ENCODE measurements around the gene PDE6A.

PDE6A gene

DNA sequence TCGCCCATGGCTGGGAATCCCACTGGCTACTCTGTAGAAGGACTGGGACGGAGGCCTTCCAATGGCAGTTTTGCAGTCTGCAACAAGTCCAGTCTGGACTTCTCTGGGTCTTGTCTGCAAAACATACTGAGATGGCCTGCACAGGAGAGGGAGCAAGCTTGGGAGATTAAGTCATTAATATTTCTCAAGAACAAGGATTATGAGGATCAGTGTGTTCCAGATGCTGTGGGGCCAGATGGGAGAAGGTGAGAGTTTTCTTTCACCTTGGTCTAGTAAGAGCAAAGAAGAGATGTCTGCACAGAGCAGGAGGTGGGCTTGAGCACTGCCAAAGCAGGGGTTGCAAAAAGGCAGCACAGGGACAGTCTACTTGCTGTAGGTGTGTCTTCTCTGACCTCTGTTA lies at the start of gene PDE6A:
TSS of gene PDE6A (minus strand) at position 128 of the 400 bp plus-strand sequence. CDS start at position 8, 120 bp downstream.
- in situ Hi-C loops (cut with MboI; ENCODE audit: low sequenced_read_pairs), result no loop called here

DNA sequence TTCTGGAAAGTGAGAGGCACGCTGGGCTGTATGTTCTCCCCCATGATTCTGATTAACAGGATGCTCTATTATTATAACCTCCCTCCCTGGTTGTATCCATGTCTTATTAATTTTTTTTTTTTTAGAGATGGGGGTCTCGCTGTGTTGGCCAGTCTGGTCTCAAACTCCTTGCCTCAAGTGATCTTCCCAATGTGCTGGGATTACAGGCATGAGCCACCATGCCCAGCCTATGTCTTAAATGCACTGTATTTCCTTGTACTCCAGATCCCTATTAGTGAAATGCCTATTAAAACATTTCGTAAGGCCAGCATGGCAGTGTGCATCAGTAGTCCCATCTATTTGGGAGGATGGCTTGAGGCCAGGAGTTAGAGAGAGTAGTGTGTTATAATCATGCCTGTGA lies 48.9 kb upstream of the PDE6A start:
- in situ Hi-C loops (cut with MboI; ENCODE audit: low sequenced_read_pairs), result loop anchor here (10.0 kb wide), 2 partner anchors 159 to 359 kb away; no protein-coding TSS in a partner anchor

DNA sequence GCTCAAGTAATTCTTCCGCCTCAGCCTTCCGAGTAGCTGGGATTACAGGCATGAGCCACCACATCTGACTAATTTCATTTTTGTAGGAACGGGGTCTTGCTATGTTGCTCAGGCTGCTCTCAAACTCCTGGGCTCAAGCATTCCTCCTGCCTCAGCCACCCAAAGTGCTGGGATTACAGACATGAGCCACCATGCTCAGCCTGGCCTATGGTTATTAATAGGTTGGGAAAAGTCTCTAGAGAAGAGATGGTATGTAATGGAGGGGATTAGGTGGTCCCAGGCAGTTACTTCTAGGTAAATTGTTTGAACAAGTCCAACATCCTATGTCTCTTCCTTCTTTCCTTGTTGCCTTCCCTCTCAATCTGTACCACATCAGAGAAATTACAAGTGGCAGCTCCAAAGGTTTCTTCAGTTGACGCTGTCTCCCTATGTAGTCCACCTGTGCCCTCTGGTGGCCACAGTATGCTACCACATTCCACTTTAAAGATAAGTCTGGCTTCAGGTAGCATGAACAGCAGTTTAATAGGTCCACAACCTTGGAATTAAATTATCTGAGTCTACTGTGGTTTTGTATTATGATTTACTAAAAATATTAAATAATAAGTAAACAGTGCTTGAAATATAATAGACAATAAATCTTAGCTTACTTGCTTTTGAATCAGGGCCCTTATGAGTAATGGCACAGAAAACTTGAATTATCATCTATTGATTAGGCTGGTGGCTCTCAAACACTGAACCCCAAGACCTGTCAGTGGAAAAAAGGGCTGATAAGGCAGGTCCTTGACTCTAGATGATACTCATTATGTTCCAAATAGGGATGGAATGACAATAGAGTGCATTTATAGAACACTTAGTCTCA lies 46.2 kb upstream of the PDE6A start:
- in situ Hi-C loops (cut with MboI; ENCODE audit: low sequenced_read_pairs), result loop anchor here (10.0 kb wide), 2 partner anchors 156 to 356 kb away; no protein-coding TSS in a partner anchor

DNA sequence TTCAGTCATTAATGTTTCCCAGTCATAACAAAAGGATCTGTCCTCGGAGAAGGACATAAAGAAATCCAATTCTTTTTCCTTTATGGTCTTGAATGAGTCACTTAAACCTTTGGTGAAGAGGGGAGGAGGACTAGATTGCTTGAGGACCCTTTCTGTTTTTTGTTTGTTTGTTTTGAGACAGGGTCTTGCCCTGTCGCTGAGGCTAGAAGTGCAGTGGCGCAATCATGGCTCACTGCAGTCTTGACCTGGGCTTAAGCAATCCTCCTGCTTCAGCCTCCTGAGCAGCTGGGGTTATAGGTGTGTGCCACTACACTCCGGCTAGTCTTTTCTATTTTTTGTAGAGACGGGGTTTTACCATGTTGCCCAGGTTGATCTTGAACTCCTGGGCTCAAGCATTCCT lies 43.5 kb upstream of the PDE6A start:
- in situ Hi-C loops (cut with MboI; ENCODE audit: low sequenced_read_pairs), result no loop called here

DNA sequence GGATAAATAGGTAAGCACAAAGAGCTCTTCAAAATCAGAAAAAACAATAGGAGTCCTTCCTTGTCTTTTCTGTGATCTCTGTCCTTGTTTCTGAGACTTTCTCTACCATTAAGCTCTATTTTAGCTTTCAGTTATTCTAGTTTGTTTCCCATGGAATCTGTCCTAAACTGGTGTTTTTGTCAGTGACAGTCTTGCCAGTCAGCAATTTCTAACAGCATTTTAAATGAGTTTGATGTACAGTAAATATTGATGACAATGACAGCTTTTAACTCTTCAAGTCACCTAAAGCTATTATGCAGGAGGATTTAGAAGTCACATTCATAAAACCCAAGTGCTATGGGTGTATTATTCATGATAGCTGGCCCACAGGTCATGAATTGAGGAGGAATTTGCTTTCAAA lies 37.9 kb upstream of the PDE6A start:
- in situ Hi-C loops (cut with MboI; ENCODE audit: low sequenced_read_pairs), result no loop called here

GRCh38 chr5:149981206-149981605 lies 36.6 kb upstream of the PDE6A start:
- in situ Hi-C loops (cut with MboI; ENCODE audit: low sequenced_read_pairs), result no loop called here

GRCh38 chr5:149979896-149980295 lies 35.3 kb upstream of the PDE6A start:
- in situ Hi-C loops (cut with MboI; ENCODE audit: low sequenced_read_pairs), result no loop called here

GRCh38 chr5:149975409-149975808 lies 30.8 kb upstream of the PDE6A start:
- in situ Hi-C loops (cut with MboI; ENCODE audit: low sequenced_read_pairs), result no loop called here

DNA sequence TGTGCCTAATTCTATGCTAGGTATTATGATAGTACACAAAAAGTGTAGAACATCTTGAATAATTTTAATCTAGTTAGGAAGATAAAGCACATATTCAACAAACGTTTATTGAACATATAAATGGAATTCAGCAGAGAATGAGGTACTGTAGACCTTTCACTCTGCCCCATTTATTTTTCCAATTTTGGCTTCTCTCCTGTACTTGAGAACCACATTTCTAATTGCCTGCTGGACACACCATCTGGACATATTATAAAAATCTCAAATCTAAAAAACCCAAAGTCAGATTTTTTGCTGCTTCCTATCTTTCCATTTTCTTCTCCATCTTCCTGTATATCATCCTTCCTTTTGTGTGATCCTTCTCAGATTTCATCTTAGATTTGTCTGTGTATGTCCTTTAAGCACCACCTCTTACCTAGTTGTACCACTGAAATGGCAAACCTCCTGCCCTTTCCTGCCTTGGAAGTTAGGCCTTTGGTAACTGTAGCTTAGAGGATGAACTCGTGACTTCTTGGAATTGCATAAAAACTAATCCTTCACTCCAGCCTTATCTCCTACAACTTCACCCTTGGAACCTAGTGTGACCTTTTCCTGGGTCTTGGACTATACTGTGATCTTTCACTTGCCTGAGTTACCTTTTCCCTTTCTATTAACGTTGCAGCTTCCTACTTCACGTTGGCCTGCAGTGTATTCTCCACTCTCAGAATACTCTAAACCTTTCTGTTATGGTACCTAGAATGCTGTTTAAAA lies 24.8 kb upstream of the PDE6A start:
- in situ Hi-C loops (cut with MboI; ENCODE audit: low sequenced_read_pairs), result loop anchor here (10.0 kb wide), 1 partner anchor 115 kb away; no protein-coding TSS in a partner anchor

DNA sequence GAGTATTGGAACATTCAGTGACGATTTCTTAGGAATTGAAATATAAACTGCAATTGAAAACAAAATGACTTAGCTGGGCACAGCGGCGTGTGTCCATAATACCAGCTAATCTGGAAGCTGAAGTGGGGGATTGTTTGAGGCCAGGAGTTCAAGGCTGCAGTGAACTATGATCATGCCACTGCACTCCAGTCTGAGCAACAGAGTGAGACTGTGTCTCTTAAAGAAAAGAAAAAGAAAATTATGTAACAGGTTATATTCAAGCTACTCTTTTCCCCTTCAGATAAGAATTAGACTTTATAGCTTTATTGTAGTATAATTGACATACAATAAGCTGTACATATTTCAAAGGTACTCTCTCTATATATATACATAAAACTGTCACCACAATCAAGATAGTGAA lies 22.4 kb upstream of the PDE6A start:
- in situ Hi-C loops (cut with MboI; ENCODE audit: low sequenced_read_pairs), result loop anchor here (10.0 kb wide), 1 partner anchor 112 kb away; no protein-coding TSS in a partner anchor

DNA sequence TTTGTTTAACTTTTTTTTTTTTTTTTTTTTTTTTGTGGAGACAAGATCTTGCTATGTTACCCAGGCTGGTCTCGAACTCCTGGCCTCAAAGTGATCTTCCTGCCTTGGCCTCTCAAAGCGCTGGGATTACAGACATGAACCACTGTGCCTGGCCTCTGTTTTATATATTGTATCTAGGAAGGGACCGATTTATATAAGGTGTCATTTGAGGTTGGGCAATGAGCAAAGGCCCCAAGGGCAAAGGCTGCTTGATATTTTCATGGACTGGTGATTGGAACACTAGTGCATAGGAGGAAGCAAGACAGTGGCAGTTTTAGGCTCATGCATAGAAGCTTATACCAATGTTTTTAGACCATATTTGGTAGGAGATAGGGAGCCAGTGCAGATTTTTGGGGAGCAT lies 19.1 kb upstream of the PDE6A start:
- in situ Hi-C loops (cut with MboI; ENCODE audit: low sequenced_read_pairs), result loop anchor here (10.0 kb wide), 1 partner anchor 109 kb away; no protein-coding TSS in a partner anchor

GRCh38 chr5:149962601-149963300 lies 18.2 kb upstream of the PDE6A start:
- in situ Hi-C loops (cut with MboI; ENCODE audit: low sequenced_read_pairs), result loop anchor here (10.0 kb wide), 1 partner anchor 108 kb away; no protein-coding TSS in a partner anchor

GRCh38 chr5:149961957-149962409 lies 17.4 kb upstream of the PDE6A start:
- in situ Hi-C loops (cut with MboI; ENCODE audit: low sequenced_read_pairs), result loop anchor here (10.0 kb wide), 1 partner anchor 107 kb away; no protein-coding TSS in a partner anchor

DNA sequence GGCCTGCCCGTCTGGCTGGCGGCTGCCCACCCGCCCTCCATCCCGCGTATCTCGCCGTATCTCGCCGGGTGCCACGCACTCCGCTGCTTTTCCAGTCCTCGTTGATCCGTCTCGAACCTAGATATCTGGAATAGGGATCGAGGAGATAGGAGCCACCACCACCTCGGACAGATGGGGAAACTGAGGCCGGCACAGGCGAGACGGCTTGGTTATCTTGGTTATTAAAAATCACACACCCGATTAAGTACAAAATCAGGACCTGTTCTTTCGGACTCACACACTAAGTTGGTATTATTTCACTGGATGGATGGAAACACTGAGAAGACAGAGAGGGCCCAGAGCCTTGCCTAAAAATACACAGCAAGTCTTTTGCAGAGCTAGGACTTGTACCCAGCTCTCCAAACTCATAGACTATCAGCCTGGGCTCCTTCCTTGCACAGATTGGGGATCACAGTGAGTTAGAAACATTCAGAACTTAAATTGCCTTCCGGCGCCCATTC lies 16.6 kb upstream of the PDE6A start:
- in situ Hi-C loops (cut with MboI; ENCODE audit: low sequenced_read_pairs), result loop anchor here (10.0 kb wide), 1 partner anchor 106 kb away; no protein-coding TSS in a partner anchor

DNA sequence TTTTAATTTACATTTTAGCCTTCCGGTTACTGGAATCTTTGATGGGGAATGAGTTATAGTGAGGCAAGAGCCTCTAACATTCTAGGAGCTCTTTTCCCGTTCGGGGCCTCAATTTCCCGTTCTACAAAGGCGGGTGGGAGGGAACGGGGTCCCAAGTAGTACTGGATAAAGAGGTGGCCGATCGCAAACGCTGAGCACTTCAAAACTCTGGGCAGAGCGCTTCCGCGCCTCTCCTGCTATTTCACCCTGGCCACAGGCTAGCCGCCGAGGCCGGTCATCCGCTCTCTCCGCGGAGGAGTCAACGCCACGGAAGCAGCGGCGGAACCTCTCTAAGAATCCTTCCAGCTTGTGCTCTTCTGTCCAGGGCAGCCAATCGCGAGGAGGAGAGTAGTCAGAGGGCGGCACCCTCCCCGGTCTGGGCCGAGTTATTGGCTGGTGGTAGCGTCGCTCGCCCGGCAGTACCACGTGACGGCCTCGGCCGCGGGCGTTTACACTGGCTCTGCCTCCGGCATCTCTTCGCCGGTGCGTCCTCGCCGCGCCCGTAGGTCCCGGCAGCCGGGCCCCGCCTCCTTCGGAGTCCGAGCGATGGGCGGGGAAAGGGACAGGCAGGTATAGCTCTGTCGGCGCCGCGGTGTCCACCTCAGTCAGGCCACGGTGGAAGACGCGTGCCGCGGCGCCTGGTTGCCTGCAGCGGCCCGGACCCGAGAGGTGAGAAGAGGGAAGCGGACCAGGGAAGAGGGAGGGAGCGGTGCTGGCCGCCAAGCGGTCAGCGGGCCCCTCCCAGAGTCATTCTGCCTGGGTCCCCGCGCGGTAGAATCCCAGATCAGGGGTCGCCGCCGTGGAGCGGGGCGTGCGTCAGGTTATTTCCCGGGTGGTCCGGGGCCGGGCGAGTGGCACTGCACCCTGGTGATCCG lies 15.9 kb upstream of the PDE6A start, which contains the start of gene SLC26A2:
TSS of gene SLC26A2 (plus strand) at position 487 of the 914 bp plus-strand sequence. CDS start 16,895 bp downstream, outside the sequence.
- in situ Hi-C loops (cut with MboI; ENCODE audit: low sequenced_read_pairs), result loop anchor here (10.0 kb wide), 1 partner anchor 106 kb away; no protein-coding TSS in a partner anchor

DNA sequence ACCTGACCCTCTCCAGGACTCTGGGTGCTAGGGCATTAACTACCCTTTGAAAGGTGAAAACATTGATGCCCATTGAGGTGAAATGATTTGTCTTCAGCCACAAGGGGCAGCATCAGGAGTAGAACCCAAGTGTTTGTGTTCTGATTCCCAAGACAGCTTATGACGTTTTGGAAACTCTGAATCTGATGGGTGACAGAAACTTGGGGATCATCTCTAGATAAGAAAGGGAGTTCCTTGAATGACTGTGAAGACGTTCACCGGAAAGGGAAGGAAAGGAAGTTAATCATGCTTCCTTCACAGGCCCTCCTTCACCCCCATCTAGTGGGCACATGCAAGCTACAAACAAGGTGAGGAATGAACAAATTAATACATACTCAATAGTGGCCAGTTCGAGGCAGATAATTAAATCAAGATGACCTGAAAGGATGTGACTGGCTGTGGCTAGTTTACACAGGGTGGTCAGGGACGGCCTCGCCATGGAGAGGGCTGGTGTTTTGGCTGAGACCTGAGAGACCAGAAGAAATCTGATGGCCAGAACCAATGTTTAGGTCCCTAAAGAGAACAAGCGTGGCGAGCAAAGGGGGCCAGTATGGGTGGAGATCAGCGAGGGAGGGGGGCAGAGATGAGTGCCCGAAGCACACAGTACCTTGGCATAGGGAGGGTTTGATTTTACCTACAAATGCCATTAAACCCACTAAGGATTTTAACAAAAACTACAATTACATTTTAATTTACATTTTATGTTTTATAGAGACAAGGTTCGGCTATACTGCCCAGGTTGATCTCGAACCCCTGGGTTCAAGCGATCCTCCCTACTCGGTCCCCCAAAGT lies 15.0 kb upstream of the PDE6A start:
- in situ Hi-C loops (cut with MboI; ENCODE audit: low sequenced_read_pairs), result loop anchor here (10.0 kb wide), 1 partner anchor 105 kb away; no protein-coding TSS in a partner anchor

DNA sequence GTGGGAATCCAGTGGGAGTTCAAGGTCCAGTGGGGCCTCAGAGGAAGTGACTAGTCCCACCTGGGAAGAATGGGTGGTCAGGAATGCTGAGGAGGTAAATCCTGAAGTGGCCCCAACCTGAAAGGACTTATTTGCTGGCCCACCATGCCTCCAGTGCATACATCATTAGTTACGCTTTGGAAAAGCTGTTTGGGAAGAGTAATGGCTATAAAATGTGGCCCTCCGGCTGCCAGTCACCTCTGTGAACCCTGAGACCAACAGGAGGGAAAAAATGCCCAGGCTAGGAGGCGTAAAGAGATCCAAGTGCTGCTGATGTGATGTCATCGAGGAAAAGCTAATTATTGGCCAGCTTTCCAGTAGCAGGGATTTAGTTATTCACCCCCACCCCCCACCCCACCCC lies 13.3 kb upstream of the PDE6A start:
- in situ Hi-C loops (cut with MboI; ENCODE audit: low sequenced_read_pairs), result no loop called here

GRCh38 chr5:149956685-149957084 lies 12.1 kb upstream of the PDE6A start:
- in situ Hi-C loops (cut with MboI; ENCODE audit: low sequenced_read_pairs), result no loop called here
